Measurements from ENCODE around the gene GNAS.

Gene GNAS

DNA sequence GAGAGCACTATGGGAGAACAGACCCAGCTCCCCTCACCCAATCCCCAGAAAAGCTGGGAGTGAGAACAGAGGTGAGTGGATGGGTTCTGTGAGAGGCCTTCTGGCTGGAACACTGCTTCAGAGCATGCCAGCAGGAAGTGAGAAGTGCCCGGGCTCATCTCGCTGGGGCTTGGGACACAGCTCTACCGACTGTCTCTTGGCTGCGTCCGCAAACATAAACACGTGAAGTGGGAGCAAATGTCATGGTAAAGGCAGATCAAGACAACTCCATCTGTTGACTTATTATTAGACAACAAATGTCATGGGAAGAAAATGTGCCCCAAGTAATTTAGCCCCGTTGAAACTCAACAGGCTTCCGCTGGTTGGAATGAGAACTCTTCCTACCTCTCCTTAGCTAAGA lies 27.7 kb upstream of the GNAS start:
- Histone ChIP-seq H3K36me3 (ENCODE audit: control insufficient read depth, low read length) (no peaks in the 10 kb centered on the region), H3K9me3 (ENCODE audit: control insufficient read depth, insufficient read depth, low read length) (no peaks in the 10 kb centered on the region), H3K4me1 (ENCODE audit: control insufficient read depth, low read length) (no peaks in the 10 kb centered on the region), H3K4me2 (ENCODE audit: low read length) (no peak overlapping the region), H3K79me2 (ENCODE audit: control insufficient read depth, low read length) (peaks cover 9% of the 10 kb centered on the region), H3F3A (ENCODE audit: control insufficient read depth, insufficient read depth) (no peaks in the 10 kb centered on the region), H4K20me1 (ENCODE audit: control insufficient read depth, insufficient read depth, low read depth, low read length) (no peaks in the 10 kb centered on the region), H3K27ac (ENCODE audit: low read depth, low read length) (no peak overlapping the region), H3K9me2 (replicated peaks; ENCODE audit: control insufficient read depth, low read length) (no peaks in the 10 kb centered on the region), H3K27me3 (ENCODE audit: control insufficient read depth, low read length) (no peaks in the 10 kb centered on the region), H3K4me3 (ENCODE audit: low read length) (no peak overlapping the region)
- TF ChIP-seq, protein P1, sequence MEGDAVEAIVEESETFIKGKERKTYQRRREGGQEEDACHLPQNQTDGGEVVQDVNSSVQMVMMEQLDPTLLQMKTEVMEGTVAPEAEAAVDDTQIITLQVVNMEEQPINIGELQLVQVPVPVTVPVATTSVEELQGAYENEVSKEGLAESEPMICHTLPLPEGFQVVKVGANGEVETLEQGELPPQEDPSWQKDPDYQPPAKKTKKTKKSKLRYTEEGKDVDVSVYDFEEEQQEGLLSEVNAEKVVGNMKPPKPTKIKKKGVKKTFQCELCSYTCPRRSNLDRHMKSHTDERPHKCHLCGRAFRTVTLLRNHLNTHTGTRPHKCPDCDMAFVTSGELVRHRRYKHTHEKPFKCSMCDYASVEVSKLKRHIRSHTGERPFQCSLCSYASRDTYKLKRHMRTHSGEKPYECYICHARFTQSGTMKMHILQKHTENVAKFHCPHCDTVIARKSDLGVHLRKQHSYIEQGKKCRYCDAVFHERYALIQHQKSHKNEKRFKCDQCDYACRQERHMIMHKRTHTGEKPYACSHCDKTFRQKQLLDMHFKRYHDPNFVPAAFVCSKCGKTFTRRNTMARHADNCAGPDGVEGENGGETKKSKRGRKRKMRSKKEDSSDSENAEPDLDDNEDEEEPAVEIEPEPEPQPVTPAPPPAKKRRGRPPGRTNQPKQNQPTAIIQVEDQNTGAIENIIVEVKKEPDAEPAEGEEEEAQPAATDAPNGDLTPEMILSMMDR (IDR thresholded peaks at IDR 0.05; ENCODE audit: low read depth, low read length, poor library complexity, severe bottlenecking), result no peak
- no peak for TF ChIP-seq EZH2phosphoT487 (IDR thresholded peaks at IDR 0.05; ENCODE audit: borderline replicate concordance, low read length)

DNA sequence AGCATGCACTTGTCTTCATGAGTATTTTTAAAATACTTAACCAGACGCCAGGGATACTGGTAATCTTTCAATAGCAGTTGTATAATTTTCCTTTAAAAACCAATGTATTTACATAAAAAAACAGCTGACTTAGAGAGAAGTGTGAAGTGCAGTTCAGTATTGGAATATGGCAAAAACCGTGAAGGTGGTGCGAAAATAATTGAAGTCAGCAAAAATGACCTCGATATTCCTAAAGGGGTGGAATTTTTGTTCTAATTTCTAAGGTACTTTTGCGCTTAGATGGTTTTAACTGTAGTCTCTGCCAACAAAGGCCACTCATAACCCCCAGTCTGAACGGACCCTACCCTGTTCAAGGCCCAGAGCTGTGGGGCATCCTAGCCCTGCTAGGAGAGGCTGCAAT lies 27.1 kb upstream of the GNAS start:
- H4K20me1 ChIP-seq (ENCODE audit: control insufficient read depth, insufficient read depth, low read depth, low read length), result no peaks in the 10 kb centered on the region
- no peak overlapping the region for H3K4me2 ChIP-seq (ENCODE audit: low read length)
- H3K9me2 ChIP-seq (replicated peaks; ENCODE audit: control insufficient read depth, low read length), result no peaks in the 10 kb centered on the region
- peaks cover 15% of the 10 kb centered on the region for H3K79me2 ChIP-seq (ENCODE audit: control insufficient read depth, low read length)
- H3K9me3 ChIP-seq (ENCODE audit: control insufficient read depth, insufficient read depth, low read length), result 0 out of 2 replicates have a peak, but pooled peaks cover 3% of the 10 kb centered on the region
- no peaks in the 10 kb centered on the region for H3K4me1 ChIP-seq (ENCODE audit: control insufficient read depth, low read length)
- no peak overlapping the region for H3K4me3 ChIP-seq (ENCODE audit: low read length)
- H3K27ac ChIP-seq (ENCODE audit: low read depth, low read length), result no peak overlapping the region
- no peaks in the 10 kb centered on the region for H3K36me3 ChIP-seq (ENCODE audit: control insufficient read depth, low read length)
- TF ChIP-seq, protein P1 (IDR thresholded peaks at IDR 0.05; ENCODE audit: low read depth, low read length, poor library complexity, severe bottlenecking), result no peak
- TF ChIP-seq EZH2phosphoT487 (IDR thresholded peaks at IDR 0.05; ENCODE audit: borderline replicate concordance, low read length), result no peak
- no peaks in the 10 kb centered on the region for H3F3A ChIP-seq (ENCODE audit: control insufficient read depth, insufficient read depth)
- no peaks in the 10 kb centered on the region for H3K27me3 ChIP-seq (ENCODE audit: control insufficient read depth, low read length)

DNA sequence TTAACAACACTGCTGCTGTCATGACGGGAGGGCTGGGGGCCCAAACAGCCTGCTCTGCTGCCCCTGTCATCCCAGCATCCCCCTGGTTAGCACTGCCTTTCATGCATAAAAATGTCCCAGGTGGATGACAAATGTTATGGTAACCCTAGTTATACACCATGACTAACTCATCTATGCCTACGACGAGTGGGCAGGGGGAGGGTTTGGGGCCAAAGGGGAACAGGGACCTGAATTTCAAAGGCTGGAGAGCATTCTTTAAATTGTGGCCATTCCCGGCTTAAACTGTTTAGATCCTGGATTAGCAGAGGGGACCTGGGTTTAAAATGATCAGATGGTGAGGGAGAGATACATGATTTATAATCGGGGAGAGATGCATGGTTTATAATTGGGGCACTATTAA lies 26.2 kb upstream of the GNAS start:
- Histone ChIP-seq H3F3A (ENCODE audit: control insufficient read depth, insufficient read depth) (no peaks in the 10 kb centered on the region; the same call in 1 of the 2 replicates), H3K27ac (ENCODE audit: low read depth, low read length) (no peak overlapping the region), H3K4me2 (ENCODE audit: low read length) (no peak overlapping the region), H3K4me1 (ENCODE audit: control insufficient read depth, low read length) (no peaks in the 10 kb centered on the region), H3K9me3 (ENCODE audit: control insufficient read depth, insufficient read depth, low read length) (0 out of 2 replicates have a peak, but pooled peaks cover 5% of the 10 kb centered on the region), H3K79me2 (ENCODE audit: control insufficient read depth, low read length) (peaks cover 23% of the 10 kb centered on the region), H3K9me2 (replicated peaks; ENCODE audit: control insufficient read depth, low read length) (no peaks in the 10 kb centered on the region), H3K4me3 (ENCODE audit: low read length) (no peak overlapping the region), H3K27me3 (ENCODE audit: control insufficient read depth, low read length) (no peaks in the 10 kb centered on the region), H4K20me1 (ENCODE audit: control insufficient read depth, insufficient read depth, low read depth, low read length) (no peaks in the 10 kb centered on the region), H3K36me3 (ENCODE audit: control insufficient read depth, low read length) (no peaks in the 10 kb centered on the region)
- TF ChIP-seq, protein P1 (IDR thresholded peaks at IDR 0.05; ENCODE audit: low read depth, low read length, poor library complexity, severe bottlenecking), result no peak
- TF ChIP-seq EZH2phosphoT487 (IDR thresholded peaks at IDR 0.05; ENCODE audit: borderline replicate concordance, low read length), result no peak

All from DOHH2 (cell line).